Right atrium auricular region (tissue), 2 donors: Measurements from ENCODE around the gene PLA2G5. TPM values are rescaled to one million over a fixed set of nuclear protein-coding genes. Genes with fewer than 3 reads are reported as not detected.
A peak's percentile ranks its signal among the peaks of the same experiment; 100 is the strongest.

Source experiments
- DNase-seq: peaks from one replicate; pipeline ENCODE4 v3.0.0-alpha.2; 2019; ENCODE audit warnings: low spot score
- H3K27ac ChIP-seq, 2 donors: fragments of 200-600 bp; sonication (generic); 1 replicate in 1 of 2; 2 replicates in 1 of 2; pipeline ENCODE4 v1.5.1; 2016 to 2019
- H3K27me3 ChIP-seq, 2 donors: fragments of 200-600 bp; sonication (generic); one replicate each; pipeline versions ENCODE4 v1.5.1 to v1.6.0; 2017 to 2019
- H3K36me3 ChIP-seq: fragments of 200-600 bp; sonication (generic); one replicate; pipeline ENCODE4 v1.5.1; 2016
- H3K4me1 ChIP-seq, 2 donors: fragments of 200-600 bp; sonication (generic); one replicate each; pipeline versions ENCODE4 v1.5.1 to v1.6.0; 2017 to 2019
- H3K4me3 ChIP-seq, 2 donors: fragments of 200-600 bp; sonication (generic); 1 replicate in 1 of 2; 2 replicates in 1 of 2; pipeline ENCODE4 v1.5.1; 2017 to 2019; ENCODE audit warnings: mild to moderate bottlenecking in 1 of 2, moderate library complexity in 1 of 2
- H3K9me3 ChIP-seq, 2 donors: fragments of 200-600 bp; sonication (generic); one replicate each; pipeline ENCODE4 v1.5.1; 2019
- total RNA-seq, 2 donors: library from RNA; depleted of rRNA; stranded (reverse); fragments of >200 nt; gene quantifications; one replicate each; pipeline ENCODE4 v1.1.0, GENCODE V29; 2016
- TF ChIP-seq, protein P1 (sequence below), 2 donors: fragments of 200-600 bp; sonication (generic); IDR thresholded peaks; one replicate each; pipeline ENCODE4 v1.5.1; 2019; ENCODE audit warnings: antibody characterized with exemption in 2 of 2

Gene PLA2G5
- total RNA-seq, 2 donors from 2014 or later = 115 to 149 TPM

- TF ChIP-seq, protein P1, sequence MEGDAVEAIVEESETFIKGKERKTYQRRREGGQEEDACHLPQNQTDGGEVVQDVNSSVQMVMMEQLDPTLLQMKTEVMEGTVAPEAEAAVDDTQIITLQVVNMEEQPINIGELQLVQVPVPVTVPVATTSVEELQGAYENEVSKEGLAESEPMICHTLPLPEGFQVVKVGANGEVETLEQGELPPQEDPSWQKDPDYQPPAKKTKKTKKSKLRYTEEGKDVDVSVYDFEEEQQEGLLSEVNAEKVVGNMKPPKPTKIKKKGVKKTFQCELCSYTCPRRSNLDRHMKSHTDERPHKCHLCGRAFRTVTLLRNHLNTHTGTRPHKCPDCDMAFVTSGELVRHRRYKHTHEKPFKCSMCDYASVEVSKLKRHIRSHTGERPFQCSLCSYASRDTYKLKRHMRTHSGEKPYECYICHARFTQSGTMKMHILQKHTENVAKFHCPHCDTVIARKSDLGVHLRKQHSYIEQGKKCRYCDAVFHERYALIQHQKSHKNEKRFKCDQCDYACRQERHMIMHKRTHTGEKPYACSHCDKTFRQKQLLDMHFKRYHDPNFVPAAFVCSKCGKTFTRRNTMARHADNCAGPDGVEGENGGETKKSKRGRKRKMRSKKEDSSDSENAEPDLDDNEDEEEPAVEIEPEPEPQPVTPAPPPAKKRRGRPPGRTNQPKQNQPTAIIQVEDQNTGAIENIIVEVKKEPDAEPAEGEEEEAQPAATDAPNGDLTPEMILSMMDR (IDR thresholded peaks at IDR 0.05) = no peak
- Histone ChIP-seq H3K4me1 (peaks cover 0 to 12% of the 10 kb centered on the region in 2 donors), H3K36me3 (no peaks in the 10 kb centered on the region), H3K4me3 (no peak overlapping the region), H3K9me3 (no peaks in the 10 kb centered on the region), H3K27me3 (no peaks in the 10 kb centered on the region), H3K27ac (no peak overlapping the region)
- no peak for DNase-seq
Observed at GRCh38 chr1:20108366-20109123, 38.6 kb downstream of the PLA2G5 start.

- Histone ChIP-seq H3K27ac (no peak overlapping the region), H3K4me1 (peaks cover 0 to 12% of the 10 kb centered on the region in 2 donors), H3K36me3 (no peaks in the 10 kb centered on the region), H3K27me3 (no peaks in the 10 kb centered on the region), H3K4me3 (no peak overlapping the region), H3K9me3 (no peaks in the 10 kb centered on the region)
- TF ChIP-seq, protein P1 (IDR thresholded peaks at IDR 0.05) = no peak
- DNase-seq = no peak
Observed at GRCh38 chr1:20109223-20109856, 39.3 kb downstream of the PLA2G5 start.

DNA sequence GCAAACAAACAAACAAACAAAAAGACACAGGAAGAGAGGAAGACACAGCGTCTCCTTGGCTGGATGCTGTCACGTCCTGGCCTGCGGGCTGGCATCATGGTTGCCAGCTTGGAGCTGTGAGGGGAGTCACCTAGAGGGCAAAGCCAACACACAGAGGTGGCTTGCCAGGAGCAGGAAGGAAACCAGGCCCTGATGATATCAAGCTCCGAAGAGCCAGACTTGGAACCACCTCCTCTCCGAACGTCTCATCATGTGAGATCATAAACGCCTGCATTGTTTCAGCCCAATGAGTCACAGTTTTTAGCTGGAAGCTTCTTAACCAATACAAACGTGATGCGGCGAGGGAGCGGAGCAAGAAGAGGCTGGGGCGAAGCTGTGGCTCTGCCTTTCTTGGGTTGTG lies 40.7 kb downstream of the PLA2G5 start:
- Histone ChIP-seq H3K4me3 (no peak overlapping the region), H3K36me3 (no peaks in the 10 kb centered on the region), H3K27ac (peak overlapping the region in 1 of 2 donors; percentile 31), H3K4me1 (peaks cover 0 to 12% of the 10 kb centered on the region in 2 donors), H3K9me3 (no peaks in the 10 kb centered on the region), H3K27me3 (no peaks in the 10 kb centered on the region)
- DNase-seq = peak; percentile 71
- TF ChIP-seq, protein P1 (IDR thresholded peaks at IDR 0.05) = no peak

DNA sequence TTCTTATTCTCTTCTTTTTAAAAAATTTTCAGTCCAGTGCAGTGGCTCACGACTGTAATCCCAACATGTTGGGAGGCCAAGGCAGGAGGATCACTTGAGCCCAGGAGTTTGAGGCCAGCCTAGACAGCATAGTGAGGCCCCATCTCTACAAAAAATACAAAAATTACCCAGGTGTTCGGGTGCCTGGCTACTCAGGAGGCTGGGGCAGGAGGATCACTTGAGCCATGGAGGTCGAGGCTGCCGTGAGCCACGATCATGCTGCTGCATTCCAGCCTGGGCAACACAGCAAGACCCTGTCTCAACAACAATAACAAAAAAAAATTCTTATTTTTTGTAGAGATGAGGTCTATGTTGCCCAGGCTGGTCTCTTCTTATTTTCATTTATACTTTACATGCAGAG lies 41.5 kb downstream of the PLA2G5 start:
- DNase-seq = no peak
- H3K27ac ChIP-seq = no peak overlapping the region
- peaks cover 0 to 12% of the 10 kb centered on the region in 2 donors for H3K4me1 ChIP-seq
- no peaks in the 10 kb centered on the region for H3K9me3 ChIP-seq
- H3K4me3 ChIP-seq = no peak overlapping the region
- TF ChIP-seq, protein P1 (IDR thresholded peaks at IDR 0.05) = no peak
- H3K36me3 ChIP-seq = no peaks in the 10 kb centered on the region
- no peaks in the 10 kb centered on the region for H3K27me3 ChIP-seq

DNA sequence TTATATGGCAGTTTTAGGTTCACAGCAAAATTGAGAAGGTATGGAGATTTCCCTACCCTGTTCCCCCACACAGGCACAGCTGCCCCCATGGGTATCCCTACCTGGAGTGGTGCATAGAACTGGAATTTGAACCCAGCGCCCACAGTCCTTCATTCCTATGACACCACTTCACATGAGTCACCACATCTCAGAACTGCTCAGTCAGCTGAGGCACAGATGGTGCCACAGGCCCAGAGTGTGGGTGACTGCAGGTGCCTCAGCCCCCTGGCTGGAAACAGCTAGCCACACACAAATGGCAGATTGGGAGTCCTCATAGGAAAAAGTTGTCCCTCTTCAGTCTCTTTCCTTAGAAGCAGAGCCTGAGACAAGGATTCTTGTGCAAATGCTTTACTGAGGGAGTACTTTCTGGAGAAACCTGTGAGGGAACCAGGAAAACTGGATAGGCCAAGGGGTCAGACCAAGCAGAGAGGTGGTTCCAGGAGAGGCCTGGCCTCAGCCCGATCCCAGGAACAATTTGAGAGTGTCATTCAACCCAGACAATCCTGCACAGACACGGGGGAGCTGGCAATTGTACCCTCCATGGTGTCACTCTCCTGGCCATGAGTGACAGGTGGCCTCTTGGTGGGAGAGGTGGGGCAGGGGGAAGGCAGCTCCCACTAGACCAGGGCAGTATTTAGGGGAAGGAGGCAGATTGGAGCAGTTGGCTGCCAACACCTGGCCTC lies 42.4 kb downstream of the PLA2G5 start:
- H3K9me3 ChIP-seq = no peaks in the 10 kb centered on the region
- H3K27me3 ChIP-seq = no peaks in the 10 kb centered on the region
- TF ChIP-seq, protein P1 (IDR thresholded peaks at IDR 0.05) = no peak
- H3K4me3 ChIP-seq = no peak overlapping the region
- H3K27ac ChIP-seq = no peak overlapping the region
- DNase-seq = no peak
- H3K36me3 ChIP-seq = no peaks in the 10 kb centered on the region
- H3K4me1 ChIP-seq = peaks cover 0 to 12% of the 10 kb centered on the region in 2 donors
